OCI-LY1 (cell line): Measurements from ENCODE around the gene POU3F2.

Source experiments
- H2AFZ ChIP-seq: fragments of 200-600 bp; sonication (generic), shearing (Covaris generic); 2 replicates; pipeline ENCODE4 v1.6.0; 2014; ENCODE audit warnings: antibody characterized with exemption, mild to moderate bottlenecking, low read length
- H3F3A ChIP-seq: fragments of 200-600 bp; sonication (generic), shearing (Covaris generic); 2 replicates; pipeline ENCODE4 v1.6.0; 2014; ENCODE audit warnings: mild to moderate bottlenecking, antibody characterized with exemption, low read length, moderate library complexity; ENCODE audit not compliant: insufficient read depth
- H3K27ac ChIP-seq: fragments of 200-600 bp; sonication (generic); 2 replicates; pipeline ENCODE4 v1.5.1; 2014; ENCODE audit warnings: low read length, mixed run types, mild to moderate bottlenecking, low read depth; ENCODE audit not compliant: poor library complexity, severe bottlenecking
- H3K27me3 ChIP-seq: fragments of 200-600 bp; sonication (generic); 2 replicates; pipeline ENCODE4 v1.6.0; 2014; ENCODE audit warnings: antibody characterized with exemption, mild to moderate bottlenecking, low read length, moderate library complexity; ENCODE audit not compliant: insufficient read depth
- H3K36me3 ChIP-seq: fragments of 200-600 bp; sonication (generic); 2 replicates; pipeline ENCODE4 v1.6.1; 2014; ENCODE audit warnings: mild to moderate bottlenecking, antibody characterized with exemption, low read length, moderate library complexity, mixed read lengths; ENCODE audit not compliant: insufficient read depth
- H3K4me1 ChIP-seq: fragments of 200-600 bp; sonication (generic); 2 replicates; pipeline ENCODE4 v1.5.1; 2014; ENCODE audit warnings: mild to moderate bottlenecking, low read length, moderate library complexity; ENCODE audit not compliant: insufficient read depth, severe bottlenecking
- H3K4me2 ChIP-seq: fragments of 200-600 bp; sonication (generic), shearing (Covaris generic); 2 replicates; pipeline ENCODE4 v1.6.1; 2014; ENCODE audit warnings: low read length
- H3K4me3 ChIP-seq: fragments of 200-600 bp; sonication (generic); 2 replicates; pipeline ENCODE4 v1.5.1; 2014; ENCODE audit warnings: low read length, low read depth, mild to moderate bottlenecking, mixed read lengths; ENCODE audit not compliant: poor library complexity, severe bottlenecking
- H3K79me2 ChIP-seq: fragments of 200-600 bp; shearing (Covaris generic); 2 replicates; pipeline ENCODE4 v1.6.1; 2016; ENCODE audit warnings: mixed run types, low read length, mixed read lengths; ENCODE audit not compliant: insufficient read depth
- H3K9ac ChIP-seq: fragments of 200-600 bp; sonication (generic), shearing (Covaris generic); 2 replicates; pipeline ENCODE4 v1.6.1; 2014; ENCODE audit warnings: mild to moderate bottlenecking, low read length, mixed read lengths
- H3K9me2 ChIP-seq: fragments of 200-600 bp; sonication (generic), shearing (Covaris generic); 2 replicates; pipeline ENCODE4 v1.6.1; 2014; ENCODE audit warnings: low read depth, mild to moderate bottlenecking, low read length, mixed read lengths
- H3K9me3 ChIP-seq: fragments of 200-600 bp; shearing (Covaris generic); 2 replicates; pipeline ENCODE4 v1.6.1; 2014; ENCODE audit warnings: low read length, mixed read lengths
- H4K20me1 ChIP-seq: fragments of 200-600 bp; sonication (generic), shearing (Covaris generic); 2 replicates; pipeline ENCODE4 v1.6.0; 2016; ENCODE audit warnings: mild to moderate bottlenecking, low read length; ENCODE audit not compliant: insufficient read depth
- CTCF ChIP-seq: fragments of 200-600 bp; sonication (generic), shearing (Covaris generic); IDR thresholded peaks from 2 replicates; pipeline ENCODE4 v1.5.1; 2017; ENCODE audit warnings: mild to moderate bottlenecking, antibody characterized with exemption, low read length, moderate library complexity, mixed read lengths
- EZH2 ChIP-seq: fragments of 200-600 bp; sonication (generic), shearing (Covaris generic); IDR thresholded peaks from 2 replicates; pipeline ENCODE4 v1.8.0; 2017; ENCODE audit warnings: borderline replicate concordance, mixed run types, mild to moderate bottlenecking, antibody characterized with exemption, low read length, moderate library complexity, mixed read lengths

Gene POU3F2

GRCh38 chr6:98828211-98828788 is 6.1 kb upstream of the POU3F2 start:
- H3K9me2 ChIP-seq, result no peaks in the 10 kb centered on the region
- no peaks in the 10 kb centered on the region for H4K20me1 ChIP-seq
- no peak overlapping the region for H3K4me2 ChIP-seq
- H3F3A ChIP-seq, result no peaks in the 10 kb centered on the region
- no peak for TF ChIP-seq EZH2
- TF ChIP-seq CTCF, result no peak
- H3K9ac ChIP-seq, result no peak overlapping the region
- no peak overlapping the region for H3K4me3 ChIP-seq
- H3K4me1 ChIP-seq, result no peaks in the 10 kb centered on the region
- H3K36me3 ChIP-seq, result no peaks in the 10 kb centered on the region
- H3K27ac ChIP-seq, result no peak overlapping the region
- H3K27me3 ChIP-seq, result no peaks in the 10 kb centered on the region
- H3K9me3 ChIP-seq, result no peaks in the 10 kb centered on the region
- H3K79me2 ChIP-seq, result no peaks in the 10 kb centered on the region
- no peak overlapping the region for H2AFZ ChIP-seq

GRCh38 chr6:98828941-98829411 is 5.4 kb upstream of the POU3F2 start:
- Histone ChIP-seq H3K9ac (no peak overlapping the region), H2AFZ (no peak overlapping the region), H3K79me2 (no peaks in the 10 kb centered on the region), H3F3A (no peaks in the 10 kb centered on the region), H3K9me2 (no peaks in the 10 kb centered on the region), H3K4me2 (no peak overlapping the region; the same call in 1 of the 2 replicates), H3K4me3 (no peak overlapping the region), H3K4me1 (no peaks in the 10 kb centered on the region), H4K20me1 (no peaks in the 10 kb centered on the region), H3K9me3 (no peaks in the 10 kb centered on the region), H3K36me3 (no peaks in the 10 kb centered on the region), H3K27ac (no peak overlapping the region), H3K27me3 (no peaks in the 10 kb centered on the region)
- no peak for TF ChIP-seq EZH2

- no peak overlapping the region for H3K4me2 ChIP-seq
- no peak overlapping the region for H3K4me3 ChIP-seq
- H4K20me1 ChIP-seq, result no peaks in the 10 kb centered on the region
- no peaks in the 10 kb centered on the region for H3F3A ChIP-seq
- no peaks in the 10 kb centered on the region for H3K9me3 ChIP-seq
- H3K79me2 ChIP-seq, result no peaks in the 10 kb centered on the region
- TF ChIP-seq CTCF, result no peak
- no peak for TF ChIP-seq EZH2
- no peak overlapping the region for H3K27ac ChIP-seq
- H3K36me3 ChIP-seq, result no peaks in the 10 kb centered on the region
- H2AFZ ChIP-seq, result no peak overlapping the region
- H3K9ac ChIP-seq, result no peak overlapping the region
- no peaks in the 10 kb centered on the region for H3K9me2 ChIP-seq
- H3K4me1 ChIP-seq, result no peaks in the 10 kb centered on the region
- no peaks in the 10 kb centered on the region for H3K27me3 ChIP-seq
These were observed 4.2 kb upstream of the POU3F2 start for GRCh38 chr6:98830146-98830545.
